HG02763 (cell line): ENCODE results near the gene CCPG1.

Source experiments
- ATAC-seq: cut with Tn5 transposase; IDR thresholded peaks from one replicate; pipeline ENCODE4 v1.9.1; 2021; ENCODE audit warnings: mild to moderate bottlenecking, moderate library complexity; ENCODE audit not compliant: unreplicated experiment

The CCPG1 gene

DNA sequence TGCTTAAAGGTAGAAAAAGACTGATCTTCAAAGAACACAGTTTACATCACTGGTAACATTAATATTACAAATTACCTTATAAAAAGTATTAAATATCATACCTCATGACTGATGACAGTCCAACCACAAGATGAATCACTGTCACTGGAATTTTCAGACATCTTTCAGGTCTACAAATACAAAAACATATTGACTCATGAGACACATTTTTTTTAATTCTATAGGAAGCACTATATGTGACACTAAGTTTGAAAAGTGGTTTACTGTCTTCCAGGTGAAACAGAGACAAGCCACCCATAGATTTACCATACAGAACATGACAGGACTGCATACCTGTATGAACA, 18.9 kb downstream of the CCPG1 start:
- ATAC-seq = no peak

DNA sequence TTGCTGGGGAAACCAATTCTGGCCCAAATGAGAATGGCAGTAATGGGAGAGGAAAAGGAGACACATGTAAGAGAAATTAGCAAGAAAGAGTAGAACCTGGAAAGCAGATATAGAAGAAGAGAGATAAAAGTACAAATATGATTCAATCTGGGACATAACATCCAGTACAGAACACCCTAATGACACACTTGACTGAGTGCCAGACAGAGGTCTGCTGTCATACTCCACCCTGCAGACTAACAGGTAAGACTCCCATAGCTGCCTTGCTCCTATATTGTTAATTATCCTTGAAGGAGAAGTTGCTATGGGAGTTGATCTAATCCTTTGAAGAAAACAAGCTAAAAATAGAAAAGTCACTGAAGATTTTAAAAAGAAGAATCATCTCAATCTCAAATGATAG, 21.1 kb downstream of the CCPG1 start:
- no peak for ATAC-seq

DNA sequence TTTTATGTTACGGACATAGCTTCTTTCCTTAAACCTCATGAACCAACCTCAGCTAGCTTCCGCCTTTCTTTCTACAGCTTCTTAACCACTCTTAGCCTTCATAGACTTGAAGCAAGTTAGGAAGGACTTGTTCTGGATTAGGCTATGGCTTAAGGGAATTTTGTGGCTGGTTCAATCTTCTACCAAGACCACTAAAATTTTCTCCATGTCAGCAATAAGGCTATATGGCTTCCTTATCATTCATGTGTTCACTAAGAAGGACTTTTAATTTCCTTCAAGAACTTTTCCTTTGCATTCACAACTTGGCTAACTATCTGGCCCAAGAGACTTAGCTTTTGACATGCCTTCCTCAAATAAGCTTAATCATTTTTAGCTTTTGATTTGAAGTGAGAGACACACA, 24.5 kb downstream of the CCPG1 start:
- no peak for ATAC-seq

DNA sequence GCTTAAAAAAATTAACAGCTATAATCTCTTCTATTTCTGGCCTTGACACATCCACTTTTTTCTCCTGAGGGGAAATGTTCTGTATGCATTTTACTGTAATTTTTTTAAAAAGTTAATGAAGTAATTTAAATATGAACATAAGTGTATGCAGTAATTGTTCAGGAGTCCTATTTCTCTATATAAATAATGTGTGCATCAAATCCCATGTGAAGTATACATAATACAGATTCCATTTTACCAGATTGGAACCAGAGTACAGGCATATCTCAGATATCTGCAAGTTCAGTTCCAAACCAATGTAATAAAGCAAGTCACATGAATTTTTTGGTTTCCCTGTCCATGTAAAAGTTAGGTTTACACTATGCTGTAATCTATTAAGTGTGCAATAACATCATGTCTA, 26.6 kb downstream of the CCPG1 start:
- no peak for ATAC-seq

DNA sequence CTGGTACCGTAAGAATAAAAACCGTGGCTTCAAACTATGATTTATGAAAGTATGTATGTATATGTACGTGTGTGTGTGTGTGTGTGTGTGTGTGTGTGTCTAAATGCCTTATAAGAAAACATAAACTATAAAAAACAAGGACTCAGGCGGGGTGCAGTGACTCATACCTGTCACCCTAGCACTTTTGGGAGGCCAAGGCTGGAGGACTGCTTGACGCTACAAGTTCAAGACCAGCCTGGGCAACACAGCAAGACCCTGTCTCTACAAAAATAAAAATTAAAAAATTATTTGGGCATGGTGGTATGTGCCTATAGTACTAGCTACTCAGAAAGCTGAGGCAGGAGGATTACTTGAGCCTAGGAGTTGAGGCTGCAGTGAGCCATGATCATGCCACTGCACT, 29.1 kb downstream of the CCPG1 start:
- ATAC-seq = no peak

DNA sequence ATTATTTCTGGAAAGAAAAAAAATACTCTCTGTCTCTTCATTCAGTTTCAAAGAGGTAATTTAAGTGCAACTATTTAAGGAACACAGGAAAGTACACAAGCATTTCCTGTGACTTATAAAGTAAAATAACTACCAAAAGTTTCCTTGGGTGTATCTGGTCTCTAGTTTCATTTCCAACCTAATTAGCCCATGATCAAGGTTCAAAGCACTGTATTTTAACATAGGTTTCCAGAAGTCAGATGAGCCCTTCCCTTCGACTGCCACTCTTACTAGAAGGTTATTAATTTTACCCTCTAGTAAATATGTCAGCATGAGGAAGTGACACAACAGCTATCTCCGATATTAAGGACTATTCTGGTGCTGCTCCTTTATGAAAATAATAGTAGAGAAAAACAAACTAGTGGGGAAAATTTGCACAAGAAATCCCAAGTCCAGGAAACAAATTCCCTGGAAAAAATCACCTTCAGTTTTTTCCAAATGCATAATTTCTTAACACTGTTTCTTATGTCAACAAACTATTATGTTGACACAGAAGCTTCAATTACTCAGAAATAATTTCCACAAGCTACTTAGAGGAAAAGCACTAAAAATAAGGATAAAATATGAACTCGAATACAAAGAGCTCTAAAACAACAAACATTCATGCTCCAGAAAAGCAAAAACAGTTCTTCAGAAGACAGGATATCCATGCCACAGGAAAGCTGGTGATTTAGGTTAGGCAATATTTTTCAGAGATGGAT, 35.3 kb downstream of the CCPG1 start:
- ATAC-seq = peak; percentile 56

DNA sequence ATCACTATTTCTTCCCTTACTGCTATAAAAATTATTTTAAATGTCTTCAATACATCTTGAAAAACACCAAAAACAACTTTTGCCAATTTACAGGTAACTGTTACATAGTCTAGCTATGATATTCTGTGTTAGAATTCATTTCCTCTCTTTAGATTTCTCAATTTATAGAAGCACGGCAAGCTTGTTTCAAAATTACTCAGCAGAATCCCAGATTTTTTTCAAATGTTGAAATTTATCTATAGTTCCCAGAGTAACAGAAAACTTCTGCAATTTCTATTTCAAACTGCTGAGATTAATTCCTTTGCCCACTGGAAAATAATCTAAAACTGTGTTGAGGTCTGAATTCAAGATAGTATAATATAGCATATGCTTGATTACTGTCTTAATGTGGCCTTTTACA, 41.2 kb downstream of the CCPG1 start:
- ATAC-seq = no peak

DNA sequence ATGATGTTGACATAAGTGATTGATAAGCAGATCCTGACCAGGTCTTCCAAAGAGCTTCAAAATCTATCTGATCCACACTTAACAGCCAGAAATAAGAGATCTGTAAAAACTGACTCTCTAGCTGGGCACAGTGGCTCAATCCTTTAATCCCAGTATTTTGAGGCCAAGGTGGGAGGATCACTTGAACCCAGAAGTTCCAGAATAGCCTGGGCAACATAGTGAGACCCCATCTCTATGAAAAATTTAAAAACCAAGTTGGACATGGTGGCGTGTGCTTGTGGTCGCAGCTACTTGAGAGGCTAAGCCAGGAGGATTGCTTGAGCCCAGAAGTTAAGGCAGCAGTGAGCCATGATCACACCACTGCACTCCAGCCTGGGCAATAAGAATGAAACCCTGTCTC, 45.5 kb downstream of the CCPG1 start:
- no peak for ATAC-seq

DNA sequence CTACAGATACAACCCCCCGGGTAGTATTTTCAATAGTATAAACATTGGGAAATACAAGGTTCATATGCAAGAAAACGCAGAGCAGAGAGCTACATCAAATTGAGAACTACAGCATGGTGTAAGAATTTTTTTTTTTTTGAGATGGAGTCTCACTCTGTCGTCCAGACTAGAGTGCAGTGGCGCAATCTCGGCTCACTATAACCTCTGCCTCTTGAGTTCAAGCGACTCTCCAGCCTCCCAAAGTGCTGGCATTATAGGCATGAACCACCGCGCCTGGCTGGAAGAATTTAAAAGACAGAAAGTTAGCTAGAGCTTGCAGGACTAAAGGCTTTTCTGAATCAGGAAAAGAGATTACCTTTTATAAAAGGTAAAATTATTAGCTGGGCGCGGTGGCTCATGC, 47.1 kb downstream of the CCPG1 start:
- no peak for ATAC-seq

DNA sequence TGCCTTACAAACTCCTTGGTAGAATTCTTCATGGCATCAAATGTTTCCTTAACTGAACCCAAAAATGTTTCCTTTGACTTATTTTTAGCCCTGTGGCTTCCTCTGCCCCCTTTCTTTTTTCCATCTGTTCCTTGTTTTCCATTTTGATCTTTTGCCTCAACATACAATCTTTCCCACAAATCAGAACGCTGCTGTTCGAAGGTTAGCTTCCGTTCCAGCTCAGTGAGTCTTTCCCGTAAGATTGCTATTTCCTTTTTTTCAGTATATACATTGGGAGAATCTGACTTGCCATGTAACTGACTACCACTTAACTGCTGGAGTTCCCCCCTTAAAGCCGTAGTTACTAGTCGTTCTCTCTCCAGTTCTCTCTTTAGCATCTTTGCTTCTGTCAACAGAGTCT, 47.9 kb downstream of the CCPG1 start:
- no peak for ATAC-seq

DNA sequence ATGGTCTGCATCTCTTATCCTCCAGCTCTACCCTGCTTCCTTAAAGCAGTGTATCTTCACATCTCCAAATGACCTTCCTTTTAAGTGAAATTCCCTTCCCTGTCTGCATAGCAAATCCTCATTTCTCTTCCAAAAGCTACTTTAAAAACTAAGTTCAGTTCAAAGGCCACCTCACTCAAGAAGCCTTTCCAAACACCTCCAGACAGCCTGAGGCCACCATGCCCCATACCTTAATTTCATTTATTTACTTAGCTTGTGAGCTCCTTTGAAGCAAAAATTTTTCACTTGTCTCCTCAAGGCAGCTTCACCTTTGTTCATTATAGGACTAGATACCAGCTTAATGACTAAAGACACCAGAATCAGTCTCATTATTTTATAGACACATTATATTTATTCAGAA, 49.7 kb downstream of the CCPG1 start:
- ATAC-seq = no peak

DNA sequence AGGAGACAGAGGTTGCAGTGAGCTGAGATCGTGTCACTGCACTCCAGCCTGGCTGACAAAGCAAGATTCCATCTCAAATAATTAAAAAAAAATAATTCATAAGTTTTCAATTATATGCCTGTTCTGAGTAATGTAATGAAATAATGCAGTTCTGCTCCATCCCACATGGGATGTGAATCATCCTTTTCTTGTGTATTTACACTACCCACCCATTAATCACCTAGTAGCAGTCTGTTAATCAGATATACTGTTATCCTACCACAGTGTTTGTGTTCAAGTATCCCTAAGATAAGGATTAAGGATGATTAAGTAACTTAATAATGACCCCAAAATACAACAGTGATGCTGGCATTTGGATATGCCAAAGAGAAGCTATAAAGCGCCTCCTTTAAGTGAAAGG, 50.4 kb downstream of the CCPG1 start:
- no peak for ATAC-seq

DNA sequence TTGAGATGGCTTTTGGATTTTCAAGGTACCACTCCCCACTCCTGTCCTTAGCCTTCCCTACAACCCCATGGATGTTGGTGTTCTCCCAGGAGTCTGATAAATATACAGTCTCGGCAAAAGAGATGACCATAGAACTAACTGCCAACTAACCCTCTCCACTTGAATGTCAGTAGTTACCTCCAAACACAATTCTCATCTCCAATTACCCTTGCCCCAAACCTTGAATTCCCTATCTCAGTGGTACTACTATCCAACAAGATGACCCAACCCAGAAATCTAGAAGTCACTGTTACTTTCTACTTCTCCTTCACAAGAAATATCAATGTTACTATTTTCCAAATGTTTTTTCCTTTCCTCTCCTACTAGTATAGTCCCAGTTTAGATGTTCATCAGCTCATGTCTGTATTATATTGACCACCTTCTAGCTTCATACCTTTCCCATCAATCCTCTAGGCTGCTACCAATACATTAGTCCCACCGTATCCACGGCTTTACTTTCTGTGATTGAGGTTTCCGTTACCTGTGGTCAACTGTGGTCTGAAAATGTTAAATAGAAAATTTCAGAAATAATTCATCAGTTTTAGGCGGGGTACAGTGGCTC, 51.1 kb downstream of the CCPG1 start:
- ATAC-seq = no peak

DNA sequence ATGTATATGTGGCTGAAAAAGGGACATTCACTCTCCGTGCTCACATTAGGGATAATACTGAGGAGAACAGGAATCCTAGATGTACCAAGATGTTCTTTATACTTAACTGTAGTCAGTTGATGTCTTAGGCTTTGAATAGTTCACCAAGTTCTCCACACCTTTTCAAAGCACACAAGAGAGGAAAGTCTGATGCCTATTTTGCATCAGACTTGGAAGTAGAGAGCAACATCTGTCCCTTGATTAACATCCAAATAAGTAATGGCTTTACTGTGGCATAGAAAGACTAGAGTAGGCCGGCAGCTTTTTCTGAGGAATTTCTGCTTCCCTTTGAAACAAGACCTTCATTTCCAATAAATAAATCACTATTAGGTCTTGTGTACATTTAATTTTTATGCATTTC, 55.1 kb downstream of the CCPG1 start:
- ATAC-seq = no peak

DNA sequence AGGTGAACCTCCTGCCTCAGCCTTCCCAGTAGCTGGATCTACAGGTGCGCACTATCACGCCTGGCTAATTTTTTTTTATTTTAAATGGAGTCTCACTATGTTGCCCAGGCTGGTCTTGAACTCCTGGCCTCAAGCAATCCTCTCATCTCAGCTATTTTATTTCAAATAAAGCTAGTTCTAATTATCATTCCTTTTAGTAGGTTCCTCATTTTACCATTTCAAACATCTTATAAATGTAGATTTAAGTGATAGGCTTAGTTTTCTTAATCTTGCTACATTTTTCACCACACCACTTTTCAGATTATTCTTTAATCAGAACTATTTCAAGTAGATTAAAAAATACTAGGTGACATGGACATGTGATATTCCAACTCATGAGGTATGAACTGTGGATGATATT, 58.9 kb downstream of the CCPG1 start:
- no peak for ATAC-seq

DNA sequence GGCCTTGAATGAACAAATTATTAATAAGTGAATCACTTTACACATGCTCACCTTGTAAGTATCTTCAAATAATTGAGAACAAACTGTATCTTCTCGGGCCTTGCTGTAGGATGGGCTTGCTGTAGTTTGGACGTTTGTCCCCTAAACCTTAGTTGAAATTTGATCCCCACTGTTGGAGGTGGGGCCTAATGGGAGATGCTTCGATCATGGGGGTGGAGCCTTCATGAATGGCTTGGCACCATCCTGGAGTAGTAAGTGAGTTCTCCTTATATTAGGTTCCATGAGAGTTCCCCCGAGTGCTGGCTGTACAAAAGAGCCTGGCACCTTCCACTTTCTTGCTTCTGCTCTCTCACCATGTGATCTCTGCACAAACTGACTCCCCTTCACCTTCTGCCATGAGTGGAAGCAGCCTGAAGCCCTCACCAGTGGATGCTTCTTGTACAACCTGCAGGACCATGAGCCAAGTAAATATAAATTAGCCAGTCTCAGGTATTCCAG, 59.8 kb downstream of the CCPG1 start:
- ATAC-seq = no peak

DNA sequence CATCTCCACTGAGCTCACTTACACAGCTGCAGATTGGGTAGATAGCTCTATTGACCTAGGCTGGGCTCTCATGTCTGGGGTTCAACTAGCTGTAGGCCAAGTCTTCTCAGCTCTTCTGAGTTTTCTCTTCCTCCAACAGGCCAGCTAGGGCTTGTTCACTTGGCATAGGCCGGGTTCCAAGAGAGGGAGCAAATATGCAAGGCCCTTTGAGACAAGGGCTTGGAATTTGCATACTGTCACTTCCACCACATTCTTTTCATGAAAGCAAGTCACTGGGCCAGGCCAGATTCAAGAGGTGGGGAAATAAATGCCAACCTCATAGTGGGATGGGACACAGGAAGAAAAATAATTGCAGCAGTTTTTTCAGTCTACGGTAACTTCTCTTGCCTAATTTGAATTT, 64.0 kb downstream of the CCPG1 start:
- ATAC-seq = no peak

DNA sequence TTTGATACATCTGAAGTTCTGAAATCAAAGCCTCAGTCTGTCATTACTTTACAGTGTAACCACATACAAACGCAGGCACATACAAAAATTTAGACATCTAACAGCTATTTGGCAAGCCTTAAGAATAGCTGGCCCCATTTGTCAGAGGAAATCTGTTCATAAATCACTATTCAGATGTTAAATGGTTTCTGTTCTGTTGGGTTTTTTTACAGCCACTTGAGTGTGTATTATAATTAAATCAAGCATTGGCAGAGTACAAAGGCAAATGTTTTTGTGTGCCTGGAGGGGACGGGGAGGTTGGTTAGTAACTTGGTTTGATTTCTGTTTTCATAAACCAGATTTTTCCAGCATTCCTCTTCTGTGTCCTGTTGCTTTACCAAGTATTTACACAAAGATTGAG, 65.0 kb downstream of the CCPG1 start:
- ATAC-seq = no peak

DNA sequence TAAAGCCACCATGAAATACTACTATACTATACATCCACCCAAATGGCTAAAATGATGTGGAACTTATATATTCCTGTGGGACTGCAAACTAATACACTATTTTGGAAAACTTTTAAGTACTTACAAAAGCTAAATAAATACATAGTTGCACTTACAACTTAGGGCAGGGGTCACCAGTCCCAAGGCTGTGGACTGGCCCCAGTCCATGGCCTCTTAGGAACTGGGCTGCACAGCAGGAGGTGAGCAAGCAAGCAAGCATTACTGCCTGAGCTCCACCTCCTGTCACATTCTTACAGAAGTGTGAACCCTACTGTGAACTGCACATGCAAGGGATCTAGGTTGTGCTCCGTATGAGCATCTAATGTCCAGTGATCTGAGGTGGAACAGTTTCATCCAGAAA, 71.0 kb downstream of the CCPG1 start:
- ATAC-seq = no peak

DNA sequence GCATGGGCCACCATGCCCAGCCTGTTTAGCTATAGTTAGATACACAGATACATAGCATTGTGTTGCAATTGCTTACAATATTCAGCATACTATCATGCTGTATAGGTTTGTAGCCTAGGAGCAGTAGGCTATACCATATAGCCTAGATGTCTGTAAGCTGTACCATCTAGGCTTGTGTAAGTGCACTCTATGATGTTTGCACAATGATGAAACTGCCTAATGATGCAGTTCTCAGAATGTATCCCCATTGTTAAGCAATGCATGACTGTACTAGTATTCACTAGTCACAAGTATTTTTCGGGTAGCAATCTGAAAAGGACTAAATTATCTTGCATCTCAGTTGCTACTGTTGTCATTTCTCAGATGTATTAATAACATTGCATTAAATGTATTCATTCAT, 73.2 kb downstream of the CCPG1 start:
- no peak for ATAC-seq

DNA sequence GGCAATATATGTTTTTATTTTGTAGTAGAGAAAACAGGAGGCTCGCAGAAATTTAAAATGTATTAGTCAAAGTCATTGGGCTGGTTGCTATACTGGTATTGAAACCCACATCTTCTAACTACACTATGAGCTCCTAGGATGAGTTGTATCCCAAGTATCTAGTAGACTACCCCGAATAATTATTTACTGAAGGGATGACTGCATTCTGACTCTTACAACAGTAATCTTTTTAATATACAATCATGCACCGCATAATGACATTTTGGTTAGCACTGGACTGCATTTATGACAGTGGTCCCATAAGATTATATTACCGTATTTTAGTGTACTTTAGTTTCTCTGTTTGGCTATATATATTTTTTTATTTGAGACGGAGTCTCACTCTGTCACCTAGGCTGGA, 73.8 kb downstream of the CCPG1 start:
- no peak for ATAC-seq

DNA sequence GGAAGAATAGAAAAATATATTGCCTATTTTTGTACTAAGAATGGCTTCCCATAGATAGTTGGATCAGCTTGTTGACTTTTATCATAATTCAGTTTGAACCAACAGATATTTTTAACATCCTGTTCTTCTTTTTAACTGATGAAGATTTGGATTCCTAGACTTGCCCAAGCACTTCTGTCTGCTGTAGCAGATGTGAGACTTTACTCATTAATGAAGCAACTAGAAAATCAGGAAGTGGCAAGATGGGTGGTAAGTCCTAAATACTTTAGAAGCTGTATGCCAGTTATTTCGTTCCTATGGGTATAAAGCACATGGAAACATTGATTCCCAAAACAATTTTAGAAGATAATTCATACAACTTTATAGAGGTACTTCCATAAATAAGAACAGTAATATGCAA, 80.8 kb downstream of the CCPG1 start:
- no peak for ATAC-seq

DNA sequence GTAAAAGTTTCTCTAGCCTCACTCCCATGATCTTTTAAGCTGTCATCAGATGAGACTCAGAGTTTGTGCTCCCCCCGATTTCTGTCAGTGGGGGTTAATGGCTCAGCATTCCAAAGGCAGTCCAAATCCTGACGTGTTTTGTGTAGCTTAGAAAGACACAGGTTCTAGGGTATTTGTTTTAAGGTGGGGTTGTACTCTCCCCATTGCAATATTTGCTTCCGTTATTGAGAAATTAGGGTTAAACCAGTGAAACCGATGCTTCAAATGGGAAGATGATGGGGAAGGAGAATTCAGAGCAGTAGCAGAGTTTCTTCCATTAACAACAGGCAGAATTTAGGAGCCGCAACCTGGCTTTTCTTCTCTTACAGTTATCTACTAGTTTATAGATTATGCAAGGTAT, 85.7 kb downstream of the CCPG1 start:
- ATAC-seq = no peak
